Epithelial cell of proximal tubule (primary cell): ENCODE data around the gene KCNC4. TPM values are rescaled to one million over a fixed set of nuclear protein-coding genes. Genes with fewer than 3 reads are reported as not detected.

Experiments
- DNase-seq: peaks from one replicate; pipeline ENCODE4 v3.0.0-alpha.2; 2011; ENCODE audit warnings: low read depth
- H3K4me3 ChIP-seq: 2 replicates; pipeline ENCODE4 v1.5.1; 2011; ENCODE audit warnings: low read depth, mild to moderate bottlenecking, low read length
- CTCF ChIP-seq: conservative IDR thresholded peaks from 2 replicates; pipeline ENCODE4 v1.5.1; 2012; ENCODE audit warnings: low read depth, mild to moderate bottlenecking, low read length
- total RNA-seq: library from RNA; depleted of rRNA; stranded (reverse); fragments of >200 nt; gene quantifications from 2 replicates; pipeline ENCODE4 v1.2.3, GENCODE V29; 2015

KCNC4 gene
- total RNA-seq, 1 donor from 2014 or later: 4.2 TPM

- DNase-seq: no peak
- no peak overlapping the region for H3K4me3 ChIP-seq
- TF ChIP-seq CTCF: no peak
These were observed 25.2 kb downstream of the KCNC4 start for GRCh38 chr1:110235181-110235833.

- no peak for TF ChIP-seq CTCF
- H3K4me3 ChIP-seq: no peak overlapping the region
- peak; percentile 53 for DNase-seq
These were observed 25.9 kb downstream of the KCNC4 start for GRCh38 chr1:110235834-110236682.

GRCh38 chr1:110237386-110238152 lies 27.5 kb downstream of the KCNC4 start:
- H3K4me3 ChIP-seq: no peak overlapping the region
- TF ChIP-seq CTCF: no peak

GRCh38 chr1:110239441-110240430 lies 29.6 kb downstream of the KCNC4 start:
- no peak overlapping the region for H3K4me3 ChIP-seq
- no peak for TF ChIP-seq CTCF
- no peak for DNase-seq

More at GRCh38 chr1:110237386-110238152, 27.5 kb downstream of the KCNC4 start:
- no peak for DNase-seq

- DNase-seq: no peak
- H3K4me3 ChIP-seq: no peak overlapping the region
- no peak for TF ChIP-seq CTCF
These were observed 30.5 kb downstream of the KCNC4 start for GRCh38 chr1:110240476-110241210.

- no peak for DNase-seq
- H3K4me3 ChIP-seq: no peak overlapping the region
- TF ChIP-seq CTCF: no peak
These were observed 31.4 kb downstream of the KCNC4 start for GRCh38 chr1:110241516-110241915.
